ENCODE data around the gene MYH16.
"Not testable (repeated sequence)": the region's sequence is repeated elsewhere in the genome, so short reads cannot be mapped to it uniquely, and the experiment has no call there.

Gene MYH16

DNA sequence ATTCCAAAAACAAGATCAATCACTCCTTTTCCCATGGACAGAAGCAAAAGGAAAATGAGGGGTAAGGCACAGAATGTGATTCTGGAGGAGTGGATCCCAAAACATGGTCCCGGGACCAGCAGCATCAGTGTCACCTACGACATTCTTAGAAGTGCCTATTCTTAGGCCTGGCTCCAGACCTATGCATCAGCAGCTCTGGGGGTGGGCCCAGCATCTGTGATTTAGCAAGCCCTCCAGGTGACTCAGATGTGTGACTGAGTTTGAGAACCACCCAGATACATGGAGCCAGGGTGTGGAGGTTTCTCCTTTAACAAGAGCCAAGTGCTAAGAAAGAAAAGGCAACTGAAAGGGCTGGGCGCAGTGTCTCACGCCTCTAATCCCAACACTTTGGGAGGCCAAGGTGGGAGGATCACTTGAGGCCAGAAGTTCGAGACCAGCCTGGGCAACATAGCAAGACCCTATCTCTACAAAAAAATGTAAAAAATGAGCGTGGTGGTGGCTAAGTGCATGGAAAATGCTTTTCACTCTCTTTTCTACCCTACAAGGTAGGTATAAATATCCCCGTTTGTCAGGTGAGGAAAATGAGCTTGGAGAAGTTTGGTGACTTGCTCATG is 35.9 kb downstream of the MYH16 start:
- no peak for DNase-seq

GRCh38 chr7:99309111-99309510 is 36.5 kb downstream of the MYH16 start:
- DNase-seq, result no peak

GRCh38 chr7:99310004-99310403 is 37.4 kb downstream of the MYH16 start:
- DNase-seq, result no peak

- no peak for DNase-seq
Observed at GRCh38 chr7:99311702-99312101, 39.1 kb downstream of the MYH16 start.

DNA sequence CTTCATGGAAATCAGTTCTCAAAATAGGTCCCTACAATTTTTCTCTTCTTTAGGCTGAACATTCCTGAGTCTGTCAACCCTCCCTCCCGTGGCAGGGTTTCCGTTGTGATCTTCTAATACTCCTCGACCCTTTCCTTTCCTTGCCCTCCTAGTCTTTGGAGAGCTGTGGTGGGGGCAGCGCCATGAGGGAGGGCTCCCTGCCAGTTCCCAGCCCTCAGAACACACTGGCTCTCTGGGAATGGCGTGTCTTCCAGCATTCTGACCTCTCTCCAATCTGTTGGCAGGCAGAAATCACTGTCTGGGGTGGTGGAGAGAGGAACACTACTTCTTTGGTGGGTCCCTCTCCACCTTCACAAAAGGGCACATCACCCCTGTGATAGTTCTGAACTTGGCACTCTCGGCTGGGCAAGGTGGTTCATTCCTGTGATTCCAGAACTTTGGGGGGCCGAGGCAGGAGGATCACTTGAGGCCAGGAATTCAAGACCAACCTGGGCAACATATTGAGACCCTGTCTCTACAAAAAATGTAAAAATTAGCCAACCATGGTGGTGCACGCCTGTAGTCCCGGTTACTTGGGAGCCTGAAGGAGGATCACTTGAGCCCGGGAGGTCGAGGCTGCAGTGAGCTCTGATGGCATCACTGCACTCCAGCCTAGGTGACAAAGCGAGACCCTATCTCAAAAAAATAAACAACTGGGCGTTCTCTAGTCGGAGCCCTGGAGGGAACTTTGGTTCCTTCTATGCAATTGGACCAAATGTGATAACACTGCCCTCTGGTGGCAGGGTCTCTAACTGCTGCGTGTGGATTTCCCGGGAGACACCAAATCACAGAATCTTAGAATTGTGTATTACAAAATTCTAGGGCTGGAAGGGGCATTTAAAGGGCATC is 39.9 kb downstream of the MYH16 start:
- peak; percentile 59 for DNase-seq

DNA sequence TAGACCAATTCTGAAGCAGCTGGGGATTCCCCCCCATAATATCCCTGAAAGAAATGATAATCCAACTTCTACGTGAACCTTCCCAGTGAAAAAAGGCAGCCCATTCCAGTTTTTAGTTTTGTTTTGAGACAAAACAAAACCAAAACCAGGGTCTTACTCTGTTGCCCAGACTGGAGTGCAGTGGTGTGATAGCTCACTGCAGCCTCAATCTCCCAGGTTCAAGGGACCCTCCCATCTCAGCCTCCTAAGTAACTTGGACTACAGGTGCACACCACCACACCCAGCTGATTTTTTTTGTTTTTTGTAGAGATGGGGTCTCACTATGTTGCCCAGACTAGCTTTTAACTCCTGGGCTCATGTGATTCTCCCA is 40.5 kb downstream of the MYH16 start:
- DNase-seq, result no peak

- no peak for DNase-seq
Observed at GRCh38 chr7:99314504-99314903, 41.9 kb downstream of the MYH16 start.

GRCh38 chr7:99320371-99320770 is 47.7 kb downstream of the MYH16 start:
- no peak for DNase-seq

GRCh38 chr7:99322659-99323058 is 50.0 kb downstream of the MYH16 start:
- DNase-seq, result not testable (repeated sequence)

DNA sequence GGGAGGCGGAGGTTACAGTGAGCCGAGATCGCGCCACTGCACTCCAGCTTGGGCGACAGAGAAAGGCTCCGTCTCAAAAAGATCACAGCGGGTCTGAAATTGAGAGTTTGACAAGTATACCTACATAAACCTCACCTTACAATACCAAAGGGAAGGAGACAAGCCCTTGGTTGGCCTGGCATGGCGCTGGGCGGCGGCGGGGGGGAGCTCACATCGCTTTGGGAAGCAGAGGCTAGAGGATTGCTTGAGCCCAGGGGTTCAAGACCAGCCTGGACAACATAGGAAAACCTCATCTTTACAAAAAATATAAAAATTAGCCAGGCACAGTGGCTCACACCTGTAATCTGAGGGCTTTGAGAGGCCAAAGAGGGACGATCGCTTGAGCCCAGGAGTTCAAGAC is 51.9 kb downstream of the MYH16 start:
- no peak for DNase-seq

DNA sequence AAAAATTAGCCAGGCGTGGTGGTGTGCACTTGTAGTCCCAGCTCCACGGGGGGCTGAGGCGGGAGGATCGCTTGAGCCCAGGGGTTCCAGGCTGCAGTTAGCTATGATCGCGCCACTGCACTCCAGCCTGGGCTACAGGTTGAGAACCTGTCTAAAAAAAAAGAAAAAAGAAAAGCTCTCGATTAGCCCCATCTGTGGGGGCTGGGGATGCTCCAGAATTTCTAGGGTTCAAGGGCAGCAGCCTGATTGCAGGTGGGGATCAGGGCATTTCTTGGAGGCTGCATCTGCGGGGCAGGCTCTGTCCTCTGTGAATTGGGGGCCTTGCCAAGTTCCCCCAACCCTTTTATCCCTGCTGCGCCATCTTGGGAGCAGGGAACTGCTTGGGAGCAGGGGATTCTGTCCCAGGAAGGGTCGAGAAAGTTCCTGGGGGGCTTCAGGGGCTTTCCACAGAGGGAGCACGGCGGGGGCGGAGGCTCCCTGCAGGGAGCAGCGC is 52.4 kb downstream of the MYH16 start:
- DNase-seq, result no peak

- peak; percentile 96 for DNase-seq
Observed at GRCh38 chr7:99325592-99326407, 53.2 kb downstream of the MYH16 start, which contains the start of gene ARPC1A. ARPC1A (plus strand) TSS chr7:99325898; CDS start chr7:99333354, 7,456 bp downstream.

DNA sequence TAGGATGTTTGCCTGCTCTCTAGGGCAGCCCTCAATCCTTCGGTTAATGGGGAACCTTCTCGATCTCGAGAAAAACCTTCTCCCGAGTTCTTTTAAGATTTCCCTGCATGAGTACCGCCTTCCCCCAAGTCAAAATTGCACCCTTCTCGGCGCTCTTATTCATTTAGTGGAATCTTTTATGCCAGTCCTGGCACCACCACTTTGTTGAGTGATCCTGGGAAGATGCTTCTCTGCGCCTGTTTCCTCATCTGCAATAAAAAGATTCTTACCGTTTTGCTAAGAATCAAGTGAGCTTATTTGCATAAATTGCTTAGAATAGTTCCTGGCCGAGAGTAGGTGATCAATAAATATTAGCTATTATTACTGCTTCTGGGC is 53.8 kb downstream of the MYH16 start:
- no peak for DNase-seq

GRCh38 chr7:99330314-99330961 is 57.8 kb downstream of the MYH16 start:
- DNase-seq, result not testable (repeated sequence)

DNA sequence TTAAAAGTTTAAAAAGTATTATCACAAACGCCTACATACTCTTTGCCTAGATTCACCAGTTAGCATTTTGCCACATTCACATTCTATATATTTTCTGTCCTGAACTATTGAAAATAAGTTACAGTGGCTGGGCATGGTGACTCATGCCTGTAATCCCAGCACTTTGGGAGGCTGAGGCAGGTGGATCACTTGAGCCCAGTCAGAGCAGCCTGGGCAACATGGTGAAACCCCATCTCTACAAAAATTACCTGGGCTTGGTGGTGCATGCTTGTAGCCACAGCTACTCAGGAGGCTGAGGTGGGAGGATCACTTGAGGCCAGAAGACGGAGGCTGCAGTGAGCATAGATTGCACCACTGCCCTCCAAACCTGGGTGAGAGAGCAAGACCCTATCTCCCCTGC is 58.4 kb downstream of the MYH16 start:
- no peak for DNase-seq

GRCh38 chr7:99339595-99339994 is 67.0 kb downstream of the MYH16 start:
- no peak for DNase-seq

DNA sequence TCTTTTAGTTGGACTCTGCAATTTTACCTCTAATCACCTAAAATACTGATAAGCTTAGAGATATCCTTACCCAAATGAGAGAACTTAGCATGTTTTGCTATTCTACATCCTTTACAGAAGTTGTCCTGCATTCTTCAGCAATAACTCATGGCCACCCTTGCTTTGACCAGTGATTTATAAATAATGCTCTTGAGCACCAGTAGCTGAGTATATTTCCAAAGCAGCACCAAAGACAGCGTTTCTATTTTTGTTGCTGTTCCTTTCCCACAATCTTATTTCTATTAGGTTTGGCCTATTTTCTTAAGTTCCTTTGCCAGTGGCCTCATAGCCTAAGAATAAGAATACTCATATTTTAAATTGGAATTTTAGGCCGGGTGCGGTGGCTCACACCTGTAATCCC is 68.0 kb downstream of the MYH16 start:
- DNase-seq, result no peak

DNA sequence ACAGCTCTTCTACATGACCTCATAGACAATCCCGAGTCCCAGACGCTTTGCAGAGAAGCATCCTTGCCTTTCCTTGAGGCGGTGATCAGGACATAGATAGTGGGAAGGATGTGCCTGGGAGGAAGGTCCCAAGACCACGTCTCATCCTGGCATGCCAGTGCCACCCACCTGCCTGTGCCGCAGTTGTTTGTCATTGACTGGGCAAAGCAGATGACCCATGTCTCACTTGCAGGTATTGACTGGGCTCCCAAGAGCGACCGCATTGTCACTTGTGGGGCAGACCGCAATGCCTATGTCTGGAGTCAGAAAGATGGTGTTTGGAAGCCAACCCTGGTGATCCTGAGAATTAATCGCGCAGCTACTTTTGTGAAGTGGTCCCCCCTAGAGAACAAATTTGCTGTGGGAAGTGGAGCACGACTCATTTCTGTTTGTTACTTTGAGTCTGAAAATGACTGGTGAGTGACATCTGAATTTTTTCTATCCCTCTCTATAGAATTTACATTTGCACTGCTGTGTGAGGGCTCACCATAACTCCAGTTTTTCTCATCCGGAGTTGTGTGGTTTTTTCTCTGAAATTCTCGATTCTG is 71.5 kb downstream of the MYH16 start:
- DNase-seq, result no peak

DNA sequence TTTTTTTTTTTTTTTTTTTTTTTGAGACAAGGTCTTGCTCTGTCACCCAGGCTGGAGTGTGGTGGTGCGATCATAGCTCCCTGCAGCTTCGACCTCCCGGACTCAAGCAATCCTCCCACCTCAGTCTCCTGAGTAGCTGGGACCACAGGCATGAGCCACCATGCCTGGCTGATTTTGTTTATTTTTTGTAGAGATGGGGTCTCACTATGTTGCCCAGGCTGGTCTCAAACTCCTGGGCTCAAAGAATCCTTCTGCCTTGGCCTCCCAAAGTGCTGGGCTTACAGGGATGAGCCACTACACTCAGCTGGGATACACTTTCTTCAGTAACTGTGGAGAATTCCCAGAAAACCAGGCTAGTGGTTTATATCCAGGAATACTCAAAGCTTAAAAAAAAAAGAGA is 78.0 kb downstream of the MYH16 start:
- DNase-seq, result not testable (repeated sequence)

DNA sequence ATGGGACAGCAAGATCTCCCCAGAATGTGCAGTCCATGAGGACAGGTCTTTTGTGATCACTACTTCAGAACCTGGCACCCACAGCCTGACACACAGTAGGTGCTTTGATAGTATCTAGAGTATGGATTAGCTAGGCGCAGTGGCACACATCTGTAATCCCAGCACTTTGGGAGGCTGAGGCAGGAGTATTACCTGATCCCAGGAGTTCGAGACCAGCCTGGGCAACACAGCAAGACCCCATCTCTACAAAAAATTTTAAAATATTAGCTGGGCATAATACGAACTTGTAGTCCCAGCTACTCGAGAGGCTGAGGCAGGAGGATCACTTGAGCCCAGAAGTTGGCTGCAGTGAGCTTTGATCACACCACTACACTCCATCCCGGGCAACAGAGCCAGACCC is 79.6 kb downstream of the MYH16 start:
- no peak for DNase-seq

- DNase-seq, result no peak
Observed at GRCh38 chr7:99355098-99355497, 82.5 kb downstream of the MYH16 start.

- DNase-seq, result no peak
Observed at GRCh38 chr7:99357701-99358490, 85.3 kb downstream of the MYH16 start.
